Caki2 (cell line): ENCODE results near the gene TCF12. TPM values are rescaled to one million over a fixed set of nuclear protein-coding genes. Genes with fewer than 3 reads are reported as not detected.

Experiments
- DNase-seq: peaks from one replicate; pipeline ENCODE4 v3.0.0-alpha.2; 2015; ENCODE audit warnings: low read depth
- in situ Hi-C: cut with HindIII; loops from 2 replicates; pipeline ENCODE4 v1.10.0; 2016; ENCODE audit warnings: low sequenced_read_pairs, low pct_unique_long_range_greater_than_20kb, mixed read lengths
- total RNA-seq: library from RNA; depleted of rRNA; stranded (reverse); fragments of >200 nt; shearing (Covaris generic); gene quantifications from 2 replicates; pipeline ENCODE4 v1.2.3, GENCODE V29; 2014; ENCODE audit warnings: low replicate concordance

Gene TCF12
- total RNA-seq, 1 experiment from 2014 or later = 61.2 TPM

DNA sequence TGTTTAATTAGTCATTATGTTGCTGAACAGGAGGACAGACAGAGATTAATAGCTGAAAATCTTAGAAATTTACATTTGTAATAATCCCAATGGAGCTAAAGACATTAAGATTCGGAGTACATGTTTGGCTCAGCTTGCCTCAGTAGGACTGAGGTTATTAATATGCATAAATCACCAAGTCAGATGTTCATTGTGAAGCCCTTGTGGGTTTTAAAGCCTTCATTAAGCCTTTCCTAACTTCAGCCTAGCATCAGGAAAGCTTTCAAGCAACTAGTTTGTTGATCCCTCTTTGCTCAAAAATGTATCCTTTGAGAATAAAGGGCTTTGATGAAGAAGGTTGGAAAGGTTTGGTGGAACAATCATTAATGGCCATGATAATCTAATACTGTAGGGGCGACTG is 279.7 kb downstream of the TCF12 start:
- in situ Hi-C loops = no loop called here
- DNase-seq = no peak

GRCh38 chr15:57198654-57199291 is 280.3 kb downstream of the TCF12 start:
- in situ Hi-C loops = no loop called here
- no peak for DNase-seq

GRCh38 chr15:57201578-57201977 is 283.1 kb downstream of the TCF12 start:
- no peak for DNase-seq
- in situ Hi-C loops = no loop called here

GRCh38 chr15:57203906-57204305 is 285.5 kb downstream of the TCF12 start:
- in situ Hi-C loops = no loop called here
- DNase-seq = no peak

DNA sequence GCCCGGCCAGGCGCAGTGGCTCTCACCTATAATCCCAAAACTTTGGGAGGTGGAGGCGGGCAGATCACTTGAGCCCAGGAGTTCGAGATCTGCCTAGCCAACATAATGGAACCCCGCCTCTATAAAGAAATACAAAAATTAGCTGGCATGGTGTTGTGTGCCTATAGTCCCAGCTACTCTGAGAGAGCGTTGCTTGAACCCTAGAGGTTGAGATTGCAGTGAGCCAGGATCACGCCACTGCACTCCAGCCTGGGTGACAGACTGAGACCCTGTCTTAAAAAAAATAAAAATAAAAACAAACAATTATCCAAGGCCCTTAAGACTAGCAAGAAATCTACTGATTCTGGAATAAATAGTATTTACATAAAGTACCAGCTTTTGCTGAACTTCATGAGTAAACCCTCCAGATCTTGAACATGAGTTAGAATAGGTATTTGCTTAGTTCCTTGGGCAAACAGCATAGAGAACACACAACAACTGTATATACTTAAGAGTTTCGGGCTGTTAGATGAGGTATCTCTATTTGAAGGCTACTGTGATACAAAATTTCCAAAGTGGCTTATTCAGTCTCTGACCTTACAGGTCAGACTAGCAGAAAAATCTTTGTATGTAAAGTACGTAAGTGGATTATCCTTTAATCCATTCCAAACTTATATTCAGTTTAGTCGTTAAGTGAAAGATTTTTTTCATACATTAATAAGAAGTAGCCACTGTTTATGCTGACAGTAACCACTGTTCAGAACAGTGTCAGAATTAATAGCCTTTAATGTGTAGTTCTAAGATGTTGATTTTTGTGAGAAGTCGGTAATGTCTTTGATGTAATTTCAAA is 286.8 kb downstream of the TCF12 start:
- in situ Hi-C loops = no loop called here
- DNase-seq = no peak

GRCh38 chr15:57205996-57206395 is 287.6 kb downstream of the TCF12 start:
- DNase-seq = no peak
- in situ Hi-C loops = no loop called here

DNA sequence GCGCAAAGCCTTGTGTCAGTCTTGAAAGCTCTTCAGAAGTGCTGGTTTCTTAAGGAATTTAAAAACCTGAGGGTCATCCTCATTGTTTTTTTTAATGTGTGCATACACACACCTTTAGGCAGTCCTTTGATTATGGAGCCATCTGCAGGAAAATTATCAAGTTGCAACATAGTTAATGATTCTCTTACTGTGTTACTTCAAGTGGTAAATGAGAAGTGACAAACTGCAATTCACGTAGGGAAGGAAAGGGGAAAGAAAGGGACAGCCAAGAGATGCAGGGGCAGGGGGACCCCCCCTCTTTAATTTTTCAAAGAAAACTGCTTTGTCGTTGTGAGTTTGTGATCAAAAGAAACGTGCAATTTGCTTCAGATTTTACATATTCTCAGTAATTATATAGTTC is 295.4 kb downstream of the TCF12 start:
- DNase-seq = peak; percentile 73
- in situ Hi-C loops = no loop called here

GRCh38 chr15:57215326-57215725 is 296.9 kb downstream of the TCF12 start:
- in situ Hi-C loops = no loop called here
- DNase-seq = no peak

DNA sequence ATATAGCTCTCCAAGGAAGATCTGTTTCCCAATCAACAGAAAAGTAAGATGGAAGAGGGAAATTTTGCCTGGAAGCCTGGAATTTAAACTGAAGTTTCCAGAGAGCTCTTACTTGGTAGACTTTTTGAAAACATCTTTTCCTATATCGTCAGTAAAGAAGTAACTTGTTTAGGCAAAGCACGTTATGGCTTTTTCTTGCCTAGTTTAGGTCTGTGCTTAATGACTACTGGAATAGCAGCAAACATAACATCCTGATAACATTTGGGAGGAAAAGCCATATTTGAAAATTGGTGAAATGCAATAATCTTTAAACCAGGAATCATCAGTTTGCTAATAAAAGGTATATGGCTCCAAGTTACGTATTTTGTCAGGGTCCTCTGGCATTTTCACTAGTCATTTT is 297.4 kb downstream of the TCF12 start:
- in situ Hi-C loops = no loop called here
- DNase-seq = no peak

GRCh38 chr15:57216288-57216687 is 297.8 kb downstream of the TCF12 start:
- DNase-seq = peak; percentile 42
- in situ Hi-C loops = no loop called here

DNA sequence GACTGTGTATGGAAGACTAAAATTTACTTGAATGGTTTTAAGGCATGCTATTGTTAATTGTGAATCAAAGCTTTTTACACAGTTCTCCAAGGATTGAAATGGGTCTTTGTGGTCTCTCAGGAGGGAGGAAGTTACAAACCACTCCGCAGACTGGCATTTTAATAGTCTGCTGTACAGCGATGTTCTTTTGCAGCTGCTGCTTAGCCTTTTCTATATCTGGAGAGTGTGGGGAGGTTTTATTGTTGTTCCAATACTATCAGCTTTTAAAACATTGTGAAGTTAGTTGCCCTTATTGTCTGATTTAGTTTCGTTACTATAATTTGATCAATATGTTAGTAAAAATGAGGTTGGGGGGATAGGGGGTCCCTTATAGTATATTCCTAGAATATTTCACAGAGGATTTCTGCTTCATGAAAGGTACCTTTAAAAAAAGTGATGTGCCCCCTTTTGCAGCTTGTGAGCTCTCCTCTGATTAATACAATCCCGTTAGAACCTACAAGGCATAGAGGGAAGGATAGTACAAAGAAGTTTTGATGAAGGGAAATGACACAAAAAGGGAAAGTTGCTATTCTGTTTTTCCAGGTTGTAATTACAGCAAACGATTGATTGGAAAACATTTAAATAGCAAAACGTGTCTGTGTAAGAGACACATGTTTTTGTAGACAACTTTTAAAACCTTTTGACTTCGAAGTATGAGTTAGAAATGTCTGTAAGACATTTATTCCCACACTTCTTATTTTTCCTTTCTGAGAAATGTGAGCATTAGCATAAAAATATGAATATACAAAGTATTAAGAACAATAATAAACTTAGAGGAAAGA is 299.5 kb downstream of the TCF12 start:
- no peak for DNase-seq
- in situ Hi-C loops = no loop called here

DNA sequence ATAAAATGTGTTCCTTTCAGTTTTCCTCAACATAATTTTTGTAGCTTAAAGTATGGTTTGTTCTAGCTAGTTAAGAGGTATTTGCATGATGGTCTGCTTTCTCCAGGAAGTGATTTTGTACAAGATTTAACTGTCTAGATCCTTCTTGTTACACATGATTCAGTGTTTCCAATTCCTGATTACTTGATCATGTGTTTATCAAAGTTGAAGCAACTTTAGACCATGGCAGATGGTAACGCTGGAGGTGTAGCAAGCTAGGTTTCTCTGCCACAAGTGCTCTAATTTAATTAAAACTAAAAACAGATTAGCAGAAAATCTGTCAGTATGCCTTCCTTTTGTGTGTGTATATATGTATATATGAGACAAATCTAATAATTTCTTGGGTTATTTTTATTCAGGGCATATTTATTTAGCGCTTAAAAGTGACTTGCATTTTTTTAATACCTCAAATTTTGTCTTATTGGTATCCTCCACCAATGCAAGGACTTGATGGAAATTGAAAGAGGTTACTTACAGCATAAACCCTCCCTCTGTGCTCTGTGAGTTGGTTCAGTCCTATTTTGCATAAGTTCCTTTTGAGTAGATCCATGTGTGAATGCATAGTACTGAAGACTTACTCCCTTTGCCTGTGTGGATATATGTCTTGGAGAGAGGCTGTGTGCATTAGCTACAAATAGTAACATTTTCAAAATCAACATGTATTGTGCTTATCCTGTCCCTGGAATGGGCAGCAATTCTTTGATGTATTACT is 300.6 kb downstream of the TCF12 start:
- in situ Hi-C loops = no loop called here
- DNase-seq = no peak

- no peak for DNase-seq
Measured at GRCh38 chr15:57220205-57220604, 301.8 kb downstream of the TCF12 start.

GRCh38 chr15:57221134-57221533 is 302.7 kb downstream of the TCF12 start:
- in situ Hi-C loops = no loop called here
- no peak for DNase-seq

More at GRCh38 chr15:57220205-57220604, 301.8 kb downstream of the TCF12 start:
- in situ Hi-C loops = no loop called here

DNA sequence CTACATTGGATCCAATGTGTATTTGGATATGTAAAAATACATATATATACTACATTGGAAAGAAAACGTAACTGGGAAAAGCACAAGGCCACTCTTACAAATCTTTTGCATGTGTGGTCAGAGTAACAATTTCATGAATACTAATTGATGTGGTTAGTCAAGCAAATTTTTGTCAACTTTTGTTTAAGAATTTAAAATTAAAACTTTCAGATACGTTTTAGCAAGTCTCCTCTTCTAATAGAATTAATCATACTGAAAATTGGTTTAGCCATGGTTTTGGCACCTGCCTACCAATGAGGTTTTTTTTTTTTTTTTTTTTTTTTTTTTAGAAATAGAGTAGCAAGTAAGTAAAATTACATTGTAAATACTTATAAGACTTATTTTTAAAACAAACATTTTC is 304.9 kb downstream of the TCF12 start:
- in situ Hi-C loops = no loop called here
- no peak for DNase-seq

GRCh38 chr15:57223887-57224286 is 305.4 kb downstream of the TCF12 start:
- in situ Hi-C loops = no loop called here

DNA sequence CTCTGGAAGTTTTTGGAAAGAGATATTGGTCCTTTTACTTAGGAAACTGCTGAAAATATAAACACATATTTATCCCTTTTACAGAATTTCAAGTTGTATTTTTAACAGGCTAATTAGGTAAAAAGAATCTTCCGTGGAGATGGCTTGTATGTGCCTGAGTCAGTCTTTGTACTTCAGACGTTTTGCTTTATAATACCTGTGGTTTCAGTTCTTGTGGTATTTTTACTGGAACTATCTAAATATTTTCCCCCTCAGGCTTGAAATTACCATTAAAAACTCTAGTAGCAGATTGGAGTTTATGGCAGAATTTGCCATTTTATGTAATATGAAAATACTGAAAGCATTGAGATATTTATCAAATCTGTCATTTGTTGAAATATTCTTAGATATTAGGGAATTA is 306.2 kb downstream of the TCF12 start:
- no peak for DNase-seq
- in situ Hi-C loops = no loop called here

More at GRCh38 chr15:57223887-57224286, 305.4 kb downstream of the TCF12 start:
- DNase-seq = no peak

- DNase-seq = no peak
- in situ Hi-C loops = no loop called here
Measured at GRCh38 chr15:57227166-57227565, 308.7 kb downstream of the TCF12 start.
